Keratinocyte (primary cell): ENCODE measurements around the gene CCDC194. TPM values are rescaled to one million over a fixed set of nuclear protein-coding genes. Genes with fewer than 3 reads are reported as not detected.

Experiments used
- DNase-seq: peaks from one replicate; pipeline ENCODE4 v3.0.0-alpha.2; 2011; ENCODE audit warnings: low read depth, missing footprints, low spot score
- FAIRE-seq: peaks from 2 replicates; lab custom pipeline; 2011; peaks lifted over from hg19 to GRCh38; lab: Jason Lieb, UNC
- H2AFZ ChIP-seq: 2 replicates; pipeline ENCODE4 v1.6.0; 2012; ENCODE audit warnings: low read length, control low read depth, inconsistent platforms; ENCODE audit not compliant: control insufficient read depth
- H3K27ac ChIP-seq: 2 replicates; pipeline ENCODE4 v1.5.1; 2011; ENCODE audit warnings: low read length; ENCODE audit not compliant: control insufficient read depth, insufficient read depth
- H3K27me3 ChIP-seq: 3 replicates; pipeline ENCODE4 v1.6.0; 2011; ENCODE audit warnings: low read length; ENCODE audit not compliant: control insufficient read depth, insufficient read depth; ENCODE audit errors: extremely low read depth
- H3K36me3 ChIP-seq, 2 experiments: 2 replicates in 1 of 2; 3 replicates in 1 of 2; pipeline ENCODE4 v1.5.1; 2011; ENCODE audit warnings: low read length in 2 of 2, mild to moderate bottlenecking in 1 of 2; ENCODE audit not compliant: control insufficient read depth in 2 of 2, insufficient read depth in 2 of 2; ENCODE audit errors: extremely low read depth in 1 of 2
- H3K4me1 ChIP-seq: 3 replicates; pipeline ENCODE4 v1.5.1; 2011; ENCODE audit warnings: low read length; ENCODE audit not compliant: control insufficient read depth, insufficient read depth; ENCODE audit errors: extremely low read depth
- H3K4me2 ChIP-seq: 3 replicates; pipeline ENCODE4 v1.6.0; 2011; ENCODE audit warnings: low read depth, low read length; ENCODE audit not compliant: control insufficient read depth, insufficient read depth; ENCODE audit errors: extremely low read depth
- H3K4me3 ChIP-seq, 3 experiments: fragments of 200-600 bp in 1 of 3; sonication (generic) in 1 of 3; 2 replicates in 2 of 3; 3 replicates in 1 of 3; pipeline ENCODE4 v1.5.1; 2011 to 2016; ENCODE audit warnings: low read length in 3 of 3, mild to moderate bottlenecking in 3 of 3, control low read depth in 2 of 3, inconsistent platforms in 1 of 3, low read depth in 1 of 3, mixed read lengths in 1 of 3, mixed run types in 1 of 3, moderate library complexity in 1 of 3; ENCODE audit not compliant: control insufficient read depth in 2 of 3, insufficient read depth in 2 of 3; ENCODE audit errors: extremely low read depth in 1 of 3
- H3K79me2 ChIP-seq: 2 replicates; pipeline ENCODE4 v1.6.0; 2012; ENCODE audit warnings: low read length; ENCODE audit not compliant: control insufficient read depth, insufficient read depth
- H3K9ac ChIP-seq: 3 replicates; pipeline ENCODE4 v1.6.0; 2011; ENCODE audit warnings: low read length; ENCODE audit not compliant: control insufficient read depth, insufficient read depth; ENCODE audit errors: extremely low read depth
- H3K9me1 ChIP-seq: 3 replicates; pipeline ENCODE4 v1.6.0; 2011; ENCODE audit warnings: low read length; ENCODE audit not compliant: control insufficient read depth, insufficient read depth; ENCODE audit errors: extremely low read depth
- H3K9me3 ChIP-seq: 2 replicates; pipeline ENCODE4 v1.5.1; 2012; ENCODE audit warnings: low read depth, low read length; ENCODE audit not compliant: control insufficient read depth
- H4K20me1 ChIP-seq: 3 replicates; pipeline ENCODE4 v1.6.0; 2011; ENCODE audit warnings: low read length; ENCODE audit not compliant: control insufficient read depth, insufficient read depth; ENCODE audit errors: extremely low read depth
- CTCF ChIP-seq, 3 experiments: IDR thresholded peaks in 1 of 3; conservative IDR thresholded peaks in 1 of 3; optimal IDR thresholded peaks in 1 of 3; 2 replicates in 2 of 3; 3 replicates in 1 of 3; pipeline versions ENCODE3 to v1.5.1; 2011; ENCODE audit warnings: low read length in 3 of 3, mild to moderate bottlenecking in 3 of 3, moderate library complexity in 2 of 3, control low read depth in 1 of 3, inconsistent platforms in 1 of 3; ENCODE audit not compliant: insufficient read depth in 2 of 3; ENCODE audit errors: extremely low read depth in 1 of 3
- EZH2 ChIP-seq: IDR thresholded peaks from one replicate; pipeline ENCODE4 v1.6.1; 2012; ENCODE audit warnings: inconsistent platforms, mild to moderate bottlenecking, low read length, moderate library complexity
- dilution Hi-C: fragments of 300-500 bp; cut with MboI; formaldehyde crosslinking; loops from one replicate; pipeline ENCODE4 v1.7.0; 2020; ENCODE audit warnings: low sequenced_read_pairs; ENCODE audit not compliant: extremely low pct_ligation_motif_present
- polyA plus RNA-seq, 5 experiments: library from polyadenylated mRNA; depleted of rRNA in 3 of 5; stranded (reverse) in 3 of 5; stranded (forward) in 1 of 5; unstranded in 1 of 5; fragments of >200 nt; gene quantifications; 1 replicate in 1 of 5; 2 replicates in 3 of 5; 3 replicates in 1 of 5; pipeline versions ENCODE4 v1.2.1 to v1.2.3, GENCODE V29; 2011 to 2012; ENCODE audit warnings: missing spikeins in 2 of 5, low read depth in 1 of 5, low replicate concordance in 1 of 5

CCDC194 gene
- polyA plus RNA-seq, 1 donor (not counting 4 experiments of a cell fraction or from before 2014, with no cell fraction given): not detected

- no peak overlapping the region for H3K27ac ChIP-seq
- H3K9me3 ChIP-seq: no peaks in the 10 kb centered on the region
- H2AFZ ChIP-seq: no peak overlapping the region
- no peak overlapping the region for H3K9ac ChIP-seq
- DNase-seq (no peak), FAIRE-seq (no peak)
- H3K36me3 ChIP-seq: no peaks in the 10 kb centered on the region
- H3K79me2 ChIP-seq: no peaks in the 10 kb centered on the region
- no peak overlapping the region for H3K4me2 ChIP-seq
- H3K4me1 ChIP-seq: no peaks in the 10 kb centered on the region
- H4K20me1 ChIP-seq: no peaks in the 10 kb centered on the region
- dilution Hi-C loops: no loop called here
- H3K27me3 ChIP-seq: no peaks in the 10 kb centered on the region
- H3K9me1 ChIP-seq: no peaks in the 10 kb centered on the region
- TF ChIP-seq EZH2 (no peak), CTCF (optimal IDR thresholded peaks at IDR 0.05 in 1 of 3, IDR thresholded peaks at IDR 0.05 in 1 of 3, conservative IDR thresholded peaks at IDR 0.05 in 1 of 3; ENCODE audit: extremely low read depth in 1 of 3, insufficient read depth in 2 of 3, low read length in 3 of 3) (no peak)
- H3K4me3 ChIP-seq: no peak overlapping the region
Measured at GRCh38 chr19:17411801-17412200, 17.8 kb upstream of the CCDC194 start.

- DNase-seq (no peak), FAIRE-seq (no peak)
- Histone ChIP-seq H3K4me2 (no peak overlapping the region), H3K9ac (no peak overlapping the region), H3K27ac (no peak overlapping the region), H3K79me2 (no peaks in the 10 kb centered on the region), H4K20me1 (no peaks in the 10 kb centered on the region), H2AFZ (no peak overlapping the region), H3K36me3 (no peaks in the 10 kb centered on the region), H3K4me3 (no peak overlapping the region), H3K4me1 (no peaks in the 10 kb centered on the region), H3K27me3 (no peaks in the 10 kb centered on the region), H3K9me3 (no peaks in the 10 kb centered on the region), H3K9me1 (no peaks in the 10 kb centered on the region)
- TF ChIP-seq EZH2 (no peak), CTCF (optimal IDR thresholded peaks at IDR 0.05 in 1 of 3, IDR thresholded peaks at IDR 0.05 in 1 of 3, conservative IDR thresholded peaks at IDR 0.05 in 1 of 3; ENCODE audit: extremely low read depth in 1 of 3, insufficient read depth in 2 of 3, low read length in 3 of 3) (no peak)
- dilution Hi-C loops: no loop called here
Measured at GRCh38 chr19:17409990-17410389, 16.0 kb upstream of the CCDC194 start.
